Gastrocnemius medialis (tissue), 4 donors: ENCODE measurements around the gene RABGAP1.

Experiments
- POLR2A ChIP-seq, 2 donors: fragments of 450-650 bp; IDR thresholded peaks; one replicate each; pipeline ENCODE4 v1.6.1; 2017; ENCODE audit warnings: antibody characterized with exemption in 2 of 2, mild to moderate bottlenecking in 2 of 2, moderate library complexity in 2 of 2
- TF ChIP-seq, protein P1 (sequence below), 5 experiments: fragments of 450-650 bp in 3 of 5; fragments of 200-600 bp in 2 of 5; sonication (generic) in 2 of 5; IDR thresholded peaks in 4 of 5; conservative IDR thresholded peaks in 1 of 5; 1 replicate in 4 of 5; 2 replicates in 1 of 5; pipeline ENCODE4 v1.5.1; 2016 to 2019; ENCODE audit warnings: antibody characterized with exemption in 5 of 5, mild to moderate bottlenecking in 3 of 5, moderate library complexity in 3 of 5

- TF ChIP-seq, protein P1, sequence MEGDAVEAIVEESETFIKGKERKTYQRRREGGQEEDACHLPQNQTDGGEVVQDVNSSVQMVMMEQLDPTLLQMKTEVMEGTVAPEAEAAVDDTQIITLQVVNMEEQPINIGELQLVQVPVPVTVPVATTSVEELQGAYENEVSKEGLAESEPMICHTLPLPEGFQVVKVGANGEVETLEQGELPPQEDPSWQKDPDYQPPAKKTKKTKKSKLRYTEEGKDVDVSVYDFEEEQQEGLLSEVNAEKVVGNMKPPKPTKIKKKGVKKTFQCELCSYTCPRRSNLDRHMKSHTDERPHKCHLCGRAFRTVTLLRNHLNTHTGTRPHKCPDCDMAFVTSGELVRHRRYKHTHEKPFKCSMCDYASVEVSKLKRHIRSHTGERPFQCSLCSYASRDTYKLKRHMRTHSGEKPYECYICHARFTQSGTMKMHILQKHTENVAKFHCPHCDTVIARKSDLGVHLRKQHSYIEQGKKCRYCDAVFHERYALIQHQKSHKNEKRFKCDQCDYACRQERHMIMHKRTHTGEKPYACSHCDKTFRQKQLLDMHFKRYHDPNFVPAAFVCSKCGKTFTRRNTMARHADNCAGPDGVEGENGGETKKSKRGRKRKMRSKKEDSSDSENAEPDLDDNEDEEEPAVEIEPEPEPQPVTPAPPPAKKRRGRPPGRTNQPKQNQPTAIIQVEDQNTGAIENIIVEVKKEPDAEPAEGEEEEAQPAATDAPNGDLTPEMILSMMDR (IDR thresholded peaks at IDR 0.05 in 4 of 5, conservative IDR thresholded peaks at IDR 0.05 in 1 of 5), result no peak
- no peak for TF ChIP-seq POLR2A (IDR thresholded peaks at IDR 0.05)
Observed at GRCh38 chr9:123053711-123054110, 112.9 kb downstream of the RABGAP1 start.
